ENCODE data around the gene CHMP6.

Gene CHMP6

DNA sequence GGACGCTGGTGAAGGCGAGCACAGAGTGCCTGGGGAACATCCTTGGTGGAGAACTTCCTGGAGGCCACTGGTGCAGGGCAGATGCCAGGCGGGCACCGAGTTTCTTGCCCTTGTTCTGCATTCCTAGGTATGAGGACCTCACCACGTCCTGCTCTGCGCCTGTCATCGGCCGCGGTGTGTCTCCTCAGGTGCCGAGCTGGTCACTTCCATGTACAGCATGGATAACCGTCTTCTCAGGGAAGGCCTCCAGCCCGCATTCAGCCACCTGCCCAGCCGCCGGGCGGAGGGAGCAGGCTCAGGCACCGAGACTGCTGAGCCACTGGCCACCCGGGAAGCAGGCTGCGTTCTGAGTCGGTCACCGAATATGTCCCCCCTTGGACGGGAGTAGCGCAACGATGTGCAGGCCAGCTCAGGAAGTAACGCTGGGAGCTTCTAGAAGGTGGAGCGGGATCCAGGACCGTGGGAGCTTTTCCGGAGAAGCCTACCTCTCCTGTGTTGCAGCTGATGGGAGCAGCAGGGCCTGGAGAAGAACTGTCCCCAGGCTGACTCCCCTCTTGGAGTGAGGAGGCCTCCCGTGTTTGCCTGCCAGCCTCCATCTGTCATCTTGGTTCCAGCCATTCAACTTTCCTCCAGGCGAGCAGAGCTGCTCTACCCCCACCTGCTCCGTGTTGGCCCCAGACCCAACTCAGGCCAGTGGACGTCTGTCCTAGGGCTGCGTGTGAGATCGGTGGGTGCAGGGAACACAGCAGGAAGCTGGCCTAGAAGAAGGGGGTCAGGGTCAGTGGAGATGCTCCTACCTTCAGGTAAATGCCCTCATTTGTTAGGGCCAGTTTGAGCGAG lies 41.2 kb downstream of the CHMP6 start:
- no peak for DNase-seq

- DNase-seq = no peak
Observed at GRCh38 chr17:81033535-81034167, 42.0 kb downstream of the CHMP6 start.

- DNase-seq = no peak
Observed at GRCh38 chr17:81034168-81034777, 42.6 kb downstream of the CHMP6 start.

GRCh38 chr17:81034779-81035520 lies 43.3 kb downstream of the CHMP6 start, which contains the start of gene BAIAP2:
TSS of gene BAIAP2 (plus strand) at chr17:81035151. CDS start at chr17:81035255, 104 bp downstream.
- DNase-seq = peak; percentile 95

GRCh38 chr17:81035521-81036196 lies 44.0 kb downstream of the CHMP6 start:
- DNase-seq = no peak

- no peak for DNase-seq
Observed at GRCh38 chr17:81036197-81036941, 44.7 kb downstream of the CHMP6 start.

GRCh38 chr17:81037026-81037797 lies 45.6 kb downstream of the CHMP6 start:
- DNase-seq = no peak

- no peak for DNase-seq
Observed at GRCh38 chr17:81037798-81038733, 46.4 kb downstream of the CHMP6 start.

GRCh38 chr17:81039096-81039495 lies 47.5 kb downstream of the CHMP6 start:
- DNase-seq = no peak

GRCh38 chr17:81039854-81040758 lies 48.5 kb downstream of the CHMP6 start:
- DNase-seq = no peak

GRCh38 chr17:81040791-81041337 lies 49.2 kb downstream of the CHMP6 start:
- DNase-seq = peak; percentile 35

GRCh38 chr17:81042606-81043005 lies 51.0 kb downstream of the CHMP6 start:
- DNase-seq = no peak

DNA sequence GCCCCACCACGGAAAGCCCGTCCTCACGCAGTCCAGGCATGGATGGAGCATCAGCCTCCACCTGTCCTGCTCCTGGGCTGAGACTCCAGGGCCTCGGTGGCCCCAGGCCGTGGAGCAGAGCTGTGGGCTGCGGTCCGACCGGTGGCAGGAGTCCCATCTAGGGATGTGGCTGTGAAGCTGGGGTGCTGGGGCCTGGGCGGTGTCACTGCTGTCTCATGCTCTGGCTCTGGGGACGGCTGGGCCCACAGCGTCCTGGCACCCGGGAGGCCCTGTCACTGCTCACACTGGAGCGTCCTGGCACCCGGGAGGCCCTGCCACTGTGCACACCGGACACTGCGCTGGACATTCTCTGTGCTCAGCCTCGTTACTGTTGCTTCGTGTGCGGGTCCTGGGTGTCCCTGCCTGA lies 51.7 kb downstream of the CHMP6 start:
- no peak for DNase-seq

GRCh38 chr17:81043725-81044427 lies 52.2 kb downstream of the CHMP6 start:
- no peak for DNase-seq

DNA sequence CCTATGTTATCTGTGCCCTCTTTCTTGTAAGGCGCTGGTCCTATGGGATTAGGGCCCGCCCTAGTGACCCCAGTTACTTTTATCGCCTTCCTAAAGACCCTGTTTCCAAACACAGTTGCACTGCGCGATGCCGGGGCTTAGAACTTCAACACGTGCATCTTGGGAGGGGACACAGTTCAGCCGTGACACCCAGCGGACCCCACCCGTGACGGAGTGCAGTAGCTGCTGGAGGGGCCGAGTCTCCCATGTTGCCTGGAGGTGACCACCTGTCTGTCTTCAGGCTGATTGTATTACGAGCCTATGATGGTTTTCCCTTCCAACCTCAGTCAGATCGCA lies 52.8 kb downstream of the CHMP6 start:
- DNase-seq = no peak

GRCh38 chr17:81044764-81045589 lies 53.3 kb downstream of the CHMP6 start:
- DNase-seq = no peak

DNA sequence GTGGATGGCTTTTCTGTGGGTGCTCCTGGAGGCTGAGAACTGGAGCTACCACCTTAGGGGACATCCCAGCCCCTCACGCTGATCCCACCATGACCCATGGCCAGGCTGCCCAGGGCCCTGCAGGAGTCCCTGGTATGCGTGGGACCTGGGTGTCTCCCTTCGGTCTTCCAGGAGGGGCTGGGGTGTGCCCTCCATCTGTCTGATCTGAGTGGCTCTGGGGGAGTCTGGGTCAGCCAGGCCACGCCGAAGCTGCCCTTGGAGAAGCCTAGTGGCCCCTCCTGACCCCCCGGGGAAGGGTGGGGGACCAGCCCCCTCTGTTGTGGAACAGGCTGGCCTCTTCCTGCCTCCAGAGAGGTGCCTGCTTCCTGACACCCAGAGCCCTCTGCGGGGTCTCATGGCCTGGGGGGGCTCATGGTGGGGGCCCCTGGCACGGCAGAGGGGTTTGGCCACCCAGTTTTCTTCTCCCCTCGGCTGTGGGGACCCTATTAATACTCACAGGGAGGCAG lies 54.0 kb downstream of the CHMP6 start:
- no peak for DNase-seq

All from stimulated activated CD4-positive, alpha-beta T cell treated with anti-CD3 and anti-CD28 coated beads, Interleukin-1b, Interleukin-23, amount 100 ng/mL, for 48 hours (primary cell).